NB4 (cell line): ENCODE results near the gene KIF7.

ENCODE experiments used
- DNase-seq: peaks from one replicate; pipeline ENCODE4 v3.0.0; 2010; ENCODE audit warnings: low read depth
- H3K4me3 ChIP-seq: one replicate; pipeline ENCODE4 v1.5.1; 2011; ENCODE audit warnings: mild to moderate bottlenecking, low read depth, low read length, moderate library complexity
- MYC ChIP-seq: IDR thresholded peaks from 2 replicates; pipeline ENCODE4 v1.6.1; 2011; ENCODE audit warnings: low read depth, low read length
- POLR2A ChIP-seq: IDR thresholded peaks from 2 replicates; pipeline ENCODE4 v1.6.1; 2011; ENCODE audit warnings: mild to moderate bottlenecking; ENCODE audit not compliant: insufficient read length; ENCODE audit errors: extremely low read depth
- TF ChIP-seq, protein P1 (sequence below): IDR thresholded peaks from 2 replicates; pipeline ENCODE4 v1.6.1; 2011; ENCODE audit warnings: low read depth, low read length
- TF ChIP-seq, protein P2 (sequence below): IDR thresholded peaks from one replicate; pipeline ENCODE4 v1.5.1; 2012; ENCODE audit warnings: low read depth, low read length

KIF7 gene

DNA sequence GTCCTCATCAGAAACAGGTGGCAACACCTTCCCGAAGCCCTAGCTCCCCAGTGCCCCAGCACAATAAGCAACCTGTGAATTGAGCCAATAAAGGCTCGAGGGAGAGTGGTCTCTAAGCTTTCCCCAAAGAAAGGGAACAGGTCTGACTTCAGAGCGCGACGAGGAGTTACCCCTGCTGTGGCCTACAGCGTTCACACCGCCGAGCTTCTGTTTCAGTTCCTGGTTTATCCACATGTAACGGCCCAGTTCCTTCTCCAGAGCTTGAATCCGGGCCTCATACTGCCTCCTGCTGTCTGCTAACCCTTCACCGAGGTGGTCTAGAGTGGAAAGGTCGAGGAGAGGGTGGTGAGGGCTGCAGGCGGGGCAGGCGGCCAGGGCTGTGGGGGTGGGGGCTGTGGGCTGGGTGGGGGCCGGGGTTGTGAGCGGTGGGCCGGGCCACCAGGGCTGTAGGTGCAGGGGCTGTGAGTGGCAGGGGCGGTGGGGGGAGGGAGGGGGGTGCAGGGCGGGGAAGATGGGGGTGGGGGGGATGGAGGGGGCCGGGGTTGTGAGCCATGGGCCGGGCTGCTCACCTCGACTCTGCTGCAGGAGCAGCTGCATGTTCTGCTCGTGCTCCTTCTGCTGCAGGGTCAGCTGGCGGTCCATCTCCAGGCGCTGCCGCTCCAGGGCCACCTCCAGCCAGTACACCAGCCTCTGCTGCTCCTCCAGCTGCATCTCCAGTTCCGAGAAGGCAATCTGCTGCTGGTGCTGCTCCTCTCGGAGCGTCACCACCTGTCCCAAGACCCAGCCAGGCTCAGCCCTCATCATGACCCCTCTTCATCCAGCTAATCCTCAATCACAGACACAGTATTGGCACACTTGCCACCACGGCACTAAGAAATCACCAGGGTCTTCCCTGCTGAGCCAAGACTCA lies 26.2 kb downstream of the KIF7 start:
- DNase-seq = no peak
- TF ChIP-seq, protein P1, sequence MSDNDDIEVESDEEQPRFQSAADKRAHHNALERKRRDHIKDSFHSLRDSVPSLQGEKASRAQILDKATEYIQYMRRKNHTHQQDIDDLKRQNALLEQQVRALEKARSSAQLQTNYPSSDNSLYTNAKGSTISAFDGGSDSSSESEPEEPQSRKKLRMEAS = no peak
- TF ChIP-seq MYC = no peak
- TF ChIP-seq, protein P2, sequence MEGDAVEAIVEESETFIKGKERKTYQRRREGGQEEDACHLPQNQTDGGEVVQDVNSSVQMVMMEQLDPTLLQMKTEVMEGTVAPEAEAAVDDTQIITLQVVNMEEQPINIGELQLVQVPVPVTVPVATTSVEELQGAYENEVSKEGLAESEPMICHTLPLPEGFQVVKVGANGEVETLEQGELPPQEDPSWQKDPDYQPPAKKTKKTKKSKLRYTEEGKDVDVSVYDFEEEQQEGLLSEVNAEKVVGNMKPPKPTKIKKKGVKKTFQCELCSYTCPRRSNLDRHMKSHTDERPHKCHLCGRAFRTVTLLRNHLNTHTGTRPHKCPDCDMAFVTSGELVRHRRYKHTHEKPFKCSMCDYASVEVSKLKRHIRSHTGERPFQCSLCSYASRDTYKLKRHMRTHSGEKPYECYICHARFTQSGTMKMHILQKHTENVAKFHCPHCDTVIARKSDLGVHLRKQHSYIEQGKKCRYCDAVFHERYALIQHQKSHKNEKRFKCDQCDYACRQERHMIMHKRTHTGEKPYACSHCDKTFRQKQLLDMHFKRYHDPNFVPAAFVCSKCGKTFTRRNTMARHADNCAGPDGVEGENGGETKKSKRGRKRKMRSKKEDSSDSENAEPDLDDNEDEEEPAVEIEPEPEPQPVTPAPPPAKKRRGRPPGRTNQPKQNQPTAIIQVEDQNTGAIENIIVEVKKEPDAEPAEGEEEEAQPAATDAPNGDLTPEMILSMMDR = no peak

GRCh38 chr15:89628301-89628700 lies 27.0 kb downstream of the KIF7 start:
- TF ChIP-seq, protein P2 = no peak
- TF ChIP-seq, protein P1 = no peak
- TF ChIP-seq MYC = no peak
- no peak for TF ChIP-seq POLR2A
- H3K4me3 ChIP-seq = no peak overlapping the region
- DNase-seq = no peak

More for the DNA sequence above, 26.2 kb downstream of the KIF7 start:
- no peak overlapping the region for H3K4me3 ChIP-seq

DNA sequence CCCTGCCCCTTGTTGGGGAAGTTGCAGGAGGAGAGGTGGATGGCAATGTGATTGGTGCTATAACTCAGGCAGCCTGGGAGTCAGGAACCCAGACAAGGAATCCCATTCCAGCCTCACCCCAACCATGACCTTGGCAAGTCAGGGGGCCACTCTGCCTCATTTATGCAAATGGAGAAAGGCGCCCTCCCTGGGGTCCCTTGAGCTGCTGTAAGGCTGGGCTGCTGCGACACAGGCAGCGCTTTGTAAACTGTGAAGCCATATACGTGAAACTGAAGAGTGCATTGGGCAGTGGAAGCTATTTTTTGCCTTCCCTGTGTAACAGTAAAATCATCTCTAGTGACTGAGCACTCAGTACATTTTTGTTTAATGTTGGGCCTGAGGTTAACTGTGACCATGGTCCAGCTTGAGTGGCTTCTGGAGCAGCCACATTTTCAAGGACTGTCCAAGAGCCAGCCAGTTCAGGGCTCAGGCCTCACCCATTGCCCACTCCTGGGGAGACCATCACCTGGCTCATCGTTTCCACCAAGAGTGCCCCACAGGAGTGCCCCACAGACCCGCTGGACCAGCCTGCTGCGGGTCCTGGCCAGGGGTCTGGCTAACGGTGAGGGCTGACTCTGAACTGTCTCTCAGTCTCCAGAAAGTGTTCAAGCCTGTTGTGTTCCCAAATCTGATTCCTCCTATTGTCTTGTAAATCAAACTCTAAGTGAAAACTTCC lies 27.9 kb downstream of the KIF7 start:
- no peak for TF ChIP-seq POLR2A
- H3K4me3 ChIP-seq = no peak overlapping the region
- no peak for DNase-seq

GRCh38 chr15:89625716-89626115 lies 29.6 kb downstream of the KIF7 start:
- H3K4me3 ChIP-seq = no peak overlapping the region
- no peak for DNase-seq
- peak; percentile 2 for TF ChIP-seq POLR2A
- TF ChIP-seq, protein P1 = no peak
- TF ChIP-seq, protein P2 = no peak

- no peak for DNase-seq
- no peak overlapping the region for H3K4me3 ChIP-seq
- TF ChIP-seq, protein P2 = no peak
- TF ChIP-seq MYC = no peak
- TF ChIP-seq, protein P1 = no peak
- no peak for TF ChIP-seq POLR2A
Measured at GRCh38 chr15:89623165-89623564, 32.1 kb downstream of the KIF7 start.

- no peak overlapping the region for H3K4me3 ChIP-seq
- DNase-seq = no peak
- no peak for TF ChIP-seq POLR2A
- TF ChIP-seq, protein P2 = no peak
- TF ChIP-seq MYC = no peak
- TF ChIP-seq, protein P1 = no peak
Measured at GRCh38 chr15:89621547-89621946, 33.7 kb downstream of the KIF7 start.
